Brain microvascular endothelial cell (primary cell): ENCODE data around the gene CD6.

ENCODE experiments used
- DNase-seq: peaks from one replicate; pipeline ENCODE4 v3.0.0-alpha.2; 2020
- H3K27ac ChIP-seq: fragments of 250-450 bp; sonication (Bioruptor Pico); 2 replicates; pipeline ENCODE4 v1.5.1; 2020; ENCODE audit warnings: mild to moderate bottlenecking, moderate library complexity
- H3K27me3 ChIP-seq: fragments of 250-450 bp; sonication (Bioruptor Pico); replicated peaks from 2 replicates; pipeline ENCODE4 v1.5.1; 2020; ENCODE audit warnings: mild to moderate bottlenecking
- H3K36me3 ChIP-seq: fragments of 250-450 bp; sonication (Bioruptor Pico); replicated peaks from 2 replicates; pipeline ENCODE4 v1.5.1; 2020; ENCODE audit warnings: mild to moderate bottlenecking
- H3K4me3 ChIP-seq: 2 replicates; pipeline ENCODE4 v1.5.1; 2011; ENCODE audit warnings: low read depth, mild to moderate bottlenecking, control low read depth, low read length, moderate library complexity
- CTCF ChIP-seq: IDR thresholded peaks from 2 replicates; pipeline ENCODE4 v1.5.1; 2011; ENCODE audit warnings: low read depth, mild to moderate bottlenecking, moderate library complexity, low read length, control low read depth, inconsistent platforms; ENCODE audit errors: missing control alignments
- in situ Hi-C: cut with HindIII; loops from 2 replicates; pipeline ENCODE4 v1.10.0; 2017; ENCODE audit warnings: low sequenced_read_pairs, low pct_ligation_motif_present

The CD6 gene

GRCh38 chr11:61065955-61066638 is 94.6 kb downstream of the CD6 start:
- no peak for DNase-seq
- Histone ChIP-seq H3K27ac (no peak overlapping the region), H3K27me3 (no peaks in the 10 kb centered on the region), H3K36me3 (no peaks in the 10 kb centered on the region), H3K4me3 (no peak overlapping the region)
- in situ Hi-C loops: no loop called here
- TF ChIP-seq CTCF: no peak

GRCh38 chr11:61066645-61067044 is 95.2 kb downstream of the CD6 start:
- TF ChIP-seq CTCF: no peak

GRCh38 chr11:61067782-61068446 is 96.4 kb downstream of the CD6 start:
- Histone ChIP-seq H3K4me3 (no peak overlapping the region), H3K36me3 (no peaks in the 10 kb centered on the region), H3K27me3 (no peaks in the 10 kb centered on the region), H3K27ac (no peak overlapping the region)
- no peak for DNase-seq
- in situ Hi-C loops: no loop called here
- TF ChIP-seq CTCF: no peak

More at GRCh38 chr11:61066645-61067044, 95.2 kb downstream of the CD6 start:
- in situ Hi-C loops: no loop called here
- no peak for DNase-seq
- no peaks in the 10 kb centered on the region for H3K27me3 ChIP-seq
- H3K27ac ChIP-seq: no peak overlapping the region
- H3K36me3 ChIP-seq: no peaks in the 10 kb centered on the region
- H3K4me3 ChIP-seq: no peak overlapping the region

- no peak for TF ChIP-seq CTCF
- Histone ChIP-seq H3K36me3 (no peaks in the 10 kb centered on the region), H3K4me3 (no peak overlapping the region), H3K27ac (no peak overlapping the region), H3K27me3 (no peaks in the 10 kb centered on the region)
- in situ Hi-C loops: no loop called here
- DNase-seq: no peak
Measured at GRCh38 chr11:61068581-61068980, 97.1 kb downstream of the CD6 start.

- in situ Hi-C loops: no loop called here
- H3K27ac ChIP-seq: no peak overlapping the region
- no peak for DNase-seq
Measured at GRCh38 chr11:61069427-61069826, 97.9 kb downstream of the CD6 start.

More at GRCh38 chr11:61069427-61069826, 97.9 kb downstream of the CD6 start:
- no peaks in the 10 kb centered on the region for H3K27me3 ChIP-seq
- no peak for TF ChIP-seq CTCF
- H3K4me3 ChIP-seq: no peak overlapping the region
- no peaks in the 10 kb centered on the region for H3K36me3 ChIP-seq
